Brain microvascular endothelial cell (primary cell): ENCODE data around the gene VSTM4.

Source experiments
- DNase-seq: peaks from one replicate; pipeline ENCODE4 v3.0.0-alpha.2; 2020
- H3K27ac ChIP-seq: fragments of 250-450 bp; sonication (Bioruptor Pico); 2 replicates; pipeline ENCODE4 v1.5.1; 2020; ENCODE audit warnings: mild to moderate bottlenecking, moderate library complexity
- H3K27me3 ChIP-seq: fragments of 250-450 bp; sonication (Bioruptor Pico); replicated peaks from 2 replicates; pipeline ENCODE4 v1.5.1; 2020; ENCODE audit warnings: mild to moderate bottlenecking
- H3K36me3 ChIP-seq: fragments of 250-450 bp; sonication (Bioruptor Pico); replicated peaks from 2 replicates; pipeline ENCODE4 v1.5.1; 2020; ENCODE audit warnings: mild to moderate bottlenecking
- H3K4me3 ChIP-seq: 2 replicates; pipeline ENCODE4 v1.5.1; 2011; ENCODE audit warnings: low read depth, mild to moderate bottlenecking, control low read depth, low read length, moderate library complexity
- CTCF ChIP-seq: IDR thresholded peaks from 2 replicates; pipeline ENCODE4 v1.5.1; 2011; ENCODE audit warnings: low read depth, mild to moderate bottlenecking, moderate library complexity, low read length, control low read depth, inconsistent platforms; ENCODE audit errors: missing control alignments
- in situ Hi-C: cut with HindIII; loops from 2 replicates; pipeline ENCODE4 v1.10.0; 2017; ENCODE audit warnings: low sequenced_read_pairs, low pct_ligation_motif_present

The VSTM4 gene

GRCh38 chr10:49056356-49056755 is 59.0 kb downstream of the VSTM4 start:
- in situ Hi-C loops = no loop called here
- Histone ChIP-seq H3K27me3 (no peaks in the 10 kb centered on the region), H3K27ac (no peak overlapping the region), H3K4me3 (no peak overlapping the region), H3K36me3 (no peaks in the 10 kb centered on the region)
- TF ChIP-seq CTCF = no peak
- DNase-seq = no peak

- Histone ChIP-seq H3K36me3 (no peaks in the 10 kb centered on the region), H3K27ac (no peak overlapping the region), H3K4me3 (no peak overlapping the region), H3K27me3 (no peaks in the 10 kb centered on the region)
- in situ Hi-C loops = no loop called here
- no peak for DNase-seq
- no peak for TF ChIP-seq CTCF
These were observed 60.0 kb downstream of the VSTM4 start for GRCh38 chr10:49055221-49055849.

- Histone ChIP-seq H3K4me3 (no peak overlapping the region), H3K27me3 (no peaks in the 10 kb centered on the region), H3K36me3 (no peaks in the 10 kb centered on the region), H3K27ac (no peak overlapping the region)
- TF ChIP-seq CTCF = no peak
- DNase-seq = no peak
- in situ Hi-C loops = no loop called here
These were observed 60.6 kb downstream of the VSTM4 start for GRCh38 chr10:49054753-49055152.

- in situ Hi-C loops = no loop called here
- Histone ChIP-seq H3K27ac (no peak overlapping the region), H3K36me3 (no peaks in the 10 kb centered on the region), H3K27me3 (no peaks in the 10 kb centered on the region), H3K4me3 (no peak overlapping the region)
- no peak for TF ChIP-seq CTCF
- DNase-seq = no peak
These were observed 61.2 kb downstream of the VSTM4 start for GRCh38 chr10:49053998-49054692.

GRCh38 chr10:49053053-49053997 is 62.0 kb downstream of the VSTM4 start:
- H3K27ac ChIP-seq = no peak overlapping the region
- no peaks in the 10 kb centered on the region for H3K27me3 ChIP-seq
- H3K36me3 ChIP-seq = no peaks in the 10 kb centered on the region
- H3K4me3 ChIP-seq = no peak overlapping the region
- in situ Hi-C loops = no loop called here
- TF ChIP-seq CTCF = no peak
- DNase-seq = no peak
